Esophagus muscularis mucosa (tissue), 4 donors: ENCODE data around the gene PCBP1. TPM values are rescaled to one million over a fixed set of nuclear protein-coding genes. Genes with fewer than 3 reads are reported as not detected.
A peak's percentile ranks its signal among the peaks of the same experiment; 100 is the strongest.

Source experiments
- DNase-seq: peaks from one replicate; pipeline ENCODE4 v3.0.0-alpha.2; 2017; ENCODE audit errors: extremely low spot score
- H3K27ac ChIP-seq, 4 donors: fragments of 200-600 bp; sonication (generic); replicated peaks in 1 of 4; 1 replicate in 3 of 4; 2 replicates in 1 of 4; pipeline ENCODE4 v1.5.1; 2016 to 2019; ENCODE audit warnings: mild to moderate bottlenecking in 1 of 4
- H3K27me3 ChIP-seq, 4 donors: fragments of 200-600 bp; sonication (generic); one replicate each; pipeline versions ENCODE4 v1.5.1 to v1.6.0; 2016 to 2019
- H3K36me3 ChIP-seq, 4 donors: fragments of 200-600 bp; sonication (generic); one replicate each; pipeline ENCODE4 v1.5.1; 2016 to 2019
- H3K4me1 ChIP-seq, 4 donors: fragments of 200-600 bp; sonication (generic); one replicate each; pipeline ENCODE4 v1.5.1; 2016 to 2019
- H3K4me3 ChIP-seq, 4 donors: fragments of 200-600 bp; sonication (generic); 1 replicate in 2 of 4; 2 replicates in 2 of 4; pipeline ENCODE4 v1.5.1; 2016 to 2019; ENCODE audit warnings: mild to moderate bottlenecking in 4 of 4, moderate library complexity in 1 of 4
- H3K9me3 ChIP-seq, 4 donors: fragments of 200-600 bp; sonication (generic); 1 replicate in 3 of 4; 2 replicates in 1 of 4; pipeline ENCODE4 v1.5.1; 2016 to 2019
- EP300 ChIP-seq: sonication (generic); formaldehyde crosslinking; IDR thresholded peaks from one replicate; pipeline ENCODE4 v1.6.1; 2017; ENCODE audit warnings: antibody characterized with exemption
- POLR2A ChIP-seq: fragments of 450-650 bp; IDR thresholded peaks from one replicate; pipeline ENCODE4 v1.6.1; 2017; ENCODE audit warnings: antibody characterized with exemption, moderate library complexity, mild to moderate bottlenecking, low read depth
- POLR2AphosphoS5 ChIP-seq, 2 donors: sonication (generic); formaldehyde crosslinking; IDR thresholded peaks; one replicate each; pipeline ENCODE4 v1.6.1; 2017; ENCODE audit warnings: antibody characterized with exemption in 2 of 2
- WGBS: methylation state at CpG from one replicate; pipeline ENCODE4 v1.1.5; 2018; 5-methylcytosine and 5-hydroxymethylcytosine counted together
- intact Hi-C: fragments of 100-400 bp; cut with DNase I; formaldehyde crosslinking; loops from one replicate; pipeline ENCODE4 v1.15.1; 2023
- total RNA-seq, 4 donors: library from RNA; depleted of rRNA; stranded (reverse); fragments of >200 nt; gene quantifications; one replicate each; pipeline versions ENCODE4 v1.1.0 to v1.2.1, GENCODE V29; 2016
- TF ChIP-seq, protein P1 (sequence below), 3 experiments: fragments of 200-600 bp in 2 of 3; fragments of 450-650 bp in 1 of 3; sonication (generic) in 2 of 3; IDR thresholded peaks; one replicate each; pipeline ENCODE4 v1.5.1; 2017 to 2019; ENCODE audit warnings: antibody characterized with exemption in 3 of 3, mild to moderate bottlenecking in 2 of 3, moderate library complexity in 1 of 3

The PCBP1 gene
- total RNA-seq, 4 donors from 2014 or later: 156 to 220 (median 189) TPM

DNA sequence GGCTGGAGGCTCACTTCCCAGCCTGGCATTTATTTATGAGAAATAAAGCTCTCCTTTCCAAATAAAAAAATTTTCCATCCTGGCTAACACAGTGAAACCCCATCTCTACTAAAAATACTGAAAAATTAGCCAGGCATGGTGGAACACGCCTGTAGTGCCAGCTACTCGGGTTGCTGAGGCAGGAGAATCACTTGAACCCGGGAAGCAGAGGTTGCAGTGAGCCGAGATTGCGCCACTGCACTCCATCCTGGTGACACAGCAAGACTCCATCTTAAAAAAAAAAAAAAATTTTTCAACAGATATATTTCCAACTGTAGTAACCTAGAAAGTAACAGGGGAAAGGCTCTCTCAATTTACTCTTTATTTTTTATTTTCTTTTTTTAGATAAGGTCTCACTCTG is 6.1 kb upstream of the PCBP1 start:
- Histone ChIP-seq H3K9me3 (no peaks in the 10 kb centered on the region), H3K27me3 (no peaks in the 10 kb centered on the region), H3K4me3 (no peak overlapping the region), H3K4me1 (peaks cover 22 to 52% (median 41%) of the 10 kb centered on the region in 4 donors), H3K36me3 (peaks cover 21 to 80% (median 74%) of the 10 kb centered on the region in 4 donors), H3K27ac (no peak overlapping the region)
- WGBS: 94% methylated on average over 5 of the region's 5 CpGs
- intact Hi-C loops: no loop called here
- TF ChIP-seq, protein P1, sequence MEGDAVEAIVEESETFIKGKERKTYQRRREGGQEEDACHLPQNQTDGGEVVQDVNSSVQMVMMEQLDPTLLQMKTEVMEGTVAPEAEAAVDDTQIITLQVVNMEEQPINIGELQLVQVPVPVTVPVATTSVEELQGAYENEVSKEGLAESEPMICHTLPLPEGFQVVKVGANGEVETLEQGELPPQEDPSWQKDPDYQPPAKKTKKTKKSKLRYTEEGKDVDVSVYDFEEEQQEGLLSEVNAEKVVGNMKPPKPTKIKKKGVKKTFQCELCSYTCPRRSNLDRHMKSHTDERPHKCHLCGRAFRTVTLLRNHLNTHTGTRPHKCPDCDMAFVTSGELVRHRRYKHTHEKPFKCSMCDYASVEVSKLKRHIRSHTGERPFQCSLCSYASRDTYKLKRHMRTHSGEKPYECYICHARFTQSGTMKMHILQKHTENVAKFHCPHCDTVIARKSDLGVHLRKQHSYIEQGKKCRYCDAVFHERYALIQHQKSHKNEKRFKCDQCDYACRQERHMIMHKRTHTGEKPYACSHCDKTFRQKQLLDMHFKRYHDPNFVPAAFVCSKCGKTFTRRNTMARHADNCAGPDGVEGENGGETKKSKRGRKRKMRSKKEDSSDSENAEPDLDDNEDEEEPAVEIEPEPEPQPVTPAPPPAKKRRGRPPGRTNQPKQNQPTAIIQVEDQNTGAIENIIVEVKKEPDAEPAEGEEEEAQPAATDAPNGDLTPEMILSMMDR (IDR thresholded peaks at IDR 0.05): no peak
- no peak for TF ChIP-seq POLR2AphosphoS5 (IDR thresholded peaks at IDR 0.05)
- TF ChIP-seq POLR2A: no peak
- no peak for TF ChIP-seq EP300
- no peak for DNase-seq

DNA sequence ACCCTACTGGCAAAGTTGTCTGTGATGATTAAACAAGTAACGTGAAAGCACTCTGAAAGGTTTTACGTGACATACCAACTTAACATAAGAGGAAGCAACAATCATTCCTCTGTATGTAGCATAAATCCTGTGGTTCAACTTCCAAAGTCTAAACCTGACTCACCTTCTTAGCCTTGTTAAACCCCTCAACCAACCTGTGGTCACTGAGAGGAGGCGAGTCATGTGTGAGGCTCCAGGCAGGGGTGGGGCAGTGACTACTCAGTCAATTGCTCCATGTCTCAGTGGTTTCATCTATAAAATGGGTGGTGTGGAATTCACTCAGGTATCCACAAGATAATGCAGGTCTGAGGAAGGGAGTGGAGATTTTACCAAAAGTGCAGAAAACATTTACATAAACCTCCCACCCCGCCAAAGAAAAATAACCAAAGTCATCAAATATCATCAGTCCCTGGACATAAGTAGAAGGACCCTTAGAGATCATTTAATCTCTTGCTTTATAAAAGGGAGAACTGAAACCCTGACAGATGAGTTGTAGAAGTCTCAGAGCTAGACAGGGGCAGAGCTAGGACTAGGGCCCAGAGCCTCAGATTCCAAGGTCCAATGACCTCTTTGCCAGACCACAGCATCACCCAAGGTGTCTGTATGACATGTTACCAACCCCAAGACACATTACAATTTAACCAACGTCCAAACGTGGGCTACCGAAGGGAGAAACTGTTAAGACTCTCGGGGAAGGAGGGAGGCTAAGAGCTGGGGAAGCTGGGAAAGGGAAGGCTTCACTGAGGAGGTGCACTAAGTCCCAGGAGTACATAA is 3.7 kb upstream of the PCBP1 start:
- 67% methylated on average over 8 of the region's 8 CpGs for WGBS
- intact Hi-C loops: no loop called here
- H3K4me1 ChIP-seq: peaks cover 22 to 49% (median 41%) of the 10 kb centered on the region in 4 donors
- no peak for TF ChIP-seq POLR2AphosphoS5 (IDR thresholded peaks at IDR 0.05)
- TF ChIP-seq EP300: no peak
- TF ChIP-seq POLR2A: no peak
- TF ChIP-seq, protein P1 (IDR thresholded peaks at IDR 0.05): no peak
- H3K27ac ChIP-seq: peak overlapping the region in 2 of 4 donors; percentile 38 to 99
- H3K36me3 ChIP-seq: peaks cover 12 to 65% (median 57%) of the 10 kb centered on the region in 4 donors
- no peak for DNase-seq
- no peaks in the 10 kb centered on the region for H3K9me3 ChIP-seq
- H3K27me3 ChIP-seq: no peaks in the 10 kb centered on the region
- no peak overlapping the region for H3K4me3 ChIP-seq

- H3K4me1 ChIP-seq: peaks cover 29 to 60% (median 53%) of the 10 kb centered on the region in 4 donors
- no peak for DNase-seq
- H3K36me3 ChIP-seq: peaks cover 7 to 55% (median 43%) of the 10 kb centered on the region in 4 donors
- TF ChIP-seq, protein P1 (IDR thresholded peaks at IDR 0.05): no peak
- TF ChIP-seq POLR2A (no peak), POLR2AphosphoS5 (IDR thresholded peaks at IDR 0.05) (no peak), EP300 (no peak)
- intact Hi-C loops: loop anchor here (5.0 kb wide), 1 partner anchor 173 kb away; no protein-coding TSS in a partner anchor
- H3K9me3 ChIP-seq: no peaks in the 10 kb centered on the region
- H3K27me3 ChIP-seq: no peaks in the 10 kb centered on the region
- 47% methylated on average over 7 of the region's 10 CpGs for WGBS
- H3K4me3 ChIP-seq: peak overlapping the region; percentile 74 to 90 (median 85)
- H3K27ac ChIP-seq: peak overlapping the region; percentile 99 to 100 (median 100)
These were observed 2.1 kb upstream of the PCBP1 start for GRCh38 chr2:70084973-70085710.

GRCh38 chr2:70085711-70086277 is 1.5 kb upstream of the PCBP1 start:
- Histone ChIP-seq H3K27me3 (no peaks in the 10 kb centered on the region), H3K4me1 (peaks cover 29 to 67% (median 58%) of the 10 kb centered on the region in 4 donors), H3K36me3 (peaks cover 7 to 48% (median 37%) of the 10 kb centered on the region in 4 donors), H3K27ac (peak overlapping the region; percentile 99 to 100 (median 100)), H3K9me3 (no peaks in the 10 kb centered on the region), H3K4me3 (peak overlapping the region; percentile 74 to 90 (median 85))
- 20% methylated on average over 22 of the region's 22 CpGs for WGBS
- intact Hi-C loops: loop anchor here (5.0 kb wide), 1 partner anchor 173 kb away; no protein-coding TSS in a partner anchor
- TF ChIP-seq, protein P1 (IDR thresholded peaks at IDR 0.05): no peak
- TF ChIP-seq POLR2A: no peak
- TF ChIP-seq EP300: no peak
- no peak for TF ChIP-seq POLR2AphosphoS5 (IDR thresholded peaks at IDR 0.05)
- DNase-seq: no peak
